HepG2 (cell line): ENCODE results near the gene EFNA3. TPM values are rescaled to one million over a fixed set of nuclear protein-coding genes. Genes with fewer than 3 reads are reported as not detected.

Experiments
- ARID4A ChIP-seq: sonication (generic); formaldehyde crosslinking; IDR thresholded peaks from 2 replicates; pipeline ENCODE4 v1.5.0; 2020; ENCODE audit warnings: mild to moderate bottlenecking, missing genetic modification reagents, borderline replicate concordance
- ELF3 ChIP-seq: IDR thresholded peaks from 2 replicates; pipeline ENCODE4 v1.6.1; 2016; ENCODE audit warnings: missing genetic modification reagents, missing compliant biosample characterization
- ELK4 ChIP-seq: sonication (generic); formaldehyde crosslinking; IDR thresholded peaks from 2 replicates; pipeline ENCODE4 v1.9.0; 2021; ENCODE audit warnings: missing genetic modification reagents, borderline replicate concordance
- HNRNPH1 ChIP-seq: fragments of 200-400 bp; formaldehyde crosslinking; optimal IDR thresholded peaks from 2 replicates; pipeline ENCODE3; 2017; ENCODE audit warnings: mild to moderate bottlenecking, low read depth, low read length
- HOXA7 ChIP-seq: sonication (generic); formaldehyde crosslinking; IDR thresholded peaks from 2 replicates; pipeline ENCODE4 v1.8.1; 2022; ENCODE audit warnings: mild to moderate bottlenecking, missing genetic modification reagents, moderate library complexity
- JDP2 ChIP-seq: sonication (generic); formaldehyde crosslinking; IDR thresholded peaks from 2 replicates; pipeline ENCODE4 v1.8.1; 2022; ENCODE audit warnings: missing genetic modification reagents, borderline replicate concordance
- PPARG ChIP-seq: conservative IDR thresholded peaks from 2 replicates; pipeline ENCODE4 v1.6.1; 2016; ENCODE audit warnings: missing biosample characterization, missing genetic modification reagents
- SALL2 ChIP-seq: sonication (generic); formaldehyde crosslinking; IDR thresholded peaks from 2 replicates; pipeline ENCODE4 v1.8.1; 2023; ENCODE audit warnings: mild to moderate bottlenecking, missing genetic modification reagents, inconsistent platforms
- SMC3 ChIP-seq: IDR thresholded peaks from 2 replicates; pipeline ENCODE4 v1.6.1; 2011; ENCODE audit warnings: low read length, improper control_type of control experiment
- TBX2 ChIP-seq: sonication (generic); formaldehyde crosslinking; IDR thresholded peaks from 2 replicates; pipeline ENCODE4 v1.5.0; 2020; ENCODE audit warnings: missing genetic modification reagents, mild to moderate bottlenecking, borderline replicate concordance
- ZBTB42 ChIP-seq: sonication (generic); formaldehyde crosslinking; IDR thresholded peaks from 2 replicates; pipeline ENCODE4 v1.5.0; 2020; ENCODE audit warnings: mild to moderate bottlenecking, missing genetic modification reagents
- ZNF616 ChIP-seq: sonication (generic); formaldehyde crosslinking; IDR thresholded peaks from 2 replicates; pipeline ENCODE4 v1.5.0; 2020; ENCODE audit warnings: low read depth, mild to moderate bottlenecking, missing genetic modification reagents
- ZNF646 ChIP-seq: sonication (generic); formaldehyde crosslinking; IDR thresholded peaks from 2 replicates; pipeline ENCODE4 v1.9.0; 2021; ENCODE audit warnings: mild to moderate bottlenecking, missing genetic modification reagents
- ZNF883 ChIP-seq: sonication (generic); formaldehyde crosslinking; IDR thresholded peaks from 2 replicates; pipeline ENCODE4 v1.5.1; 2020; ENCODE audit warnings: mild to moderate bottlenecking, missing genetic modification reagents; ENCODE audit errors: not compliant biosample characterization
- polyA plus RNA-seq, 8 experiments: library from polyadenylated mRNA; depleted of rRNA in 3 of 8; stranded (reverse) in 7 of 8; unstranded in 1 of 8; fragments of >200 nt; fragmentation: Illumina TruSeq in 4 of 8; extraction: Trizol in 4 of 8; gene quantifications; 2 replicates each; pipeline versions ENCODE4 v1.2.1 to v1.2.3, GENCODE V29; 2011 to 2016; ENCODE audit warnings: low read depth in 4 of 8, missing spikeins in 1 of 8, mixed read lengths in 1 of 8; ENCODE audit not compliant: insufficient read depth in 1 of 8
- total RNA-seq, 5 experiments: library from RNA; depleted of rRNA; stranded (reverse); fragments of >200 nt; fragmentation: Illumina TruSeq; extraction: Trizol; gene quantifications; 2 replicates each; pipeline ENCODE4 v1.2.3, GENCODE V29; 2016; ENCODE audit warnings: low read depth in 1 of 5

EFNA3 gene
- total and polyA plus RNA-seq, 2 of the 13 experiments (the other 11 are each of a cell fraction or from before 2014, with no cell fraction given), result 1.0 to 5.7 TPM

- TF ChIP-seq ELK4 (CRISPR knock-in tag), result no peak
- peak; percentile 70 for TF ChIP-seq SMC3
- TF ChIP-seq HNRNPH1, result no peak
- peak; percentile 55; the same call in 1 of the 2 replicates for TF ChIP-seq TBX2 (CRISPR knock-in tag)
- TF ChIP-seq JDP2 (CRISPR knock-in tag), result no peak
- TF ChIP-seq ZNF616 (CRISPR knock-in tag), result peak; percentile 25; the same call in 1 of the 2 replicates
- TF ChIP-seq SALL2 (CRISPR knock-in tag), result no peak
- peak; percentile 59 for TF ChIP-seq ZNF883 (CRISPR knock-in tag)
- no peak for TF ChIP-seq ZNF646 (CRISPR knock-in tag)
- 0 out of 2 replicates have a peak, but pooled peaks have one; percentile 37 for TF ChIP-seq ZBTB42 (CRISPR knock-in tag)
- peak; percentile 59; the same call in 1 of the 2 replicates for TF ChIP-seq PPARG
- peak; percentile 76 for TF ChIP-seq ELF3
- TF ChIP-seq ARID4A (CRISPR knock-in tag), result peak; percentile 81
- TF ChIP-seq HOXA7 (CRISPR knock-in tag), result no peak
These were observed 6.3 kb downstream of the EFNA3 start (continued) for GRCh38 chr1:155084722-155085503.
